Measurements from ENCODE around the gene ARAP2. TPM values are rescaled to one million over a fixed set of nuclear protein-coding genes. Genes with fewer than 3 reads are reported as not detected.

ARAP2 gene
- total RNA-seq, 1 experiment from 2014 or later, result 12.0 TPM

DNA sequence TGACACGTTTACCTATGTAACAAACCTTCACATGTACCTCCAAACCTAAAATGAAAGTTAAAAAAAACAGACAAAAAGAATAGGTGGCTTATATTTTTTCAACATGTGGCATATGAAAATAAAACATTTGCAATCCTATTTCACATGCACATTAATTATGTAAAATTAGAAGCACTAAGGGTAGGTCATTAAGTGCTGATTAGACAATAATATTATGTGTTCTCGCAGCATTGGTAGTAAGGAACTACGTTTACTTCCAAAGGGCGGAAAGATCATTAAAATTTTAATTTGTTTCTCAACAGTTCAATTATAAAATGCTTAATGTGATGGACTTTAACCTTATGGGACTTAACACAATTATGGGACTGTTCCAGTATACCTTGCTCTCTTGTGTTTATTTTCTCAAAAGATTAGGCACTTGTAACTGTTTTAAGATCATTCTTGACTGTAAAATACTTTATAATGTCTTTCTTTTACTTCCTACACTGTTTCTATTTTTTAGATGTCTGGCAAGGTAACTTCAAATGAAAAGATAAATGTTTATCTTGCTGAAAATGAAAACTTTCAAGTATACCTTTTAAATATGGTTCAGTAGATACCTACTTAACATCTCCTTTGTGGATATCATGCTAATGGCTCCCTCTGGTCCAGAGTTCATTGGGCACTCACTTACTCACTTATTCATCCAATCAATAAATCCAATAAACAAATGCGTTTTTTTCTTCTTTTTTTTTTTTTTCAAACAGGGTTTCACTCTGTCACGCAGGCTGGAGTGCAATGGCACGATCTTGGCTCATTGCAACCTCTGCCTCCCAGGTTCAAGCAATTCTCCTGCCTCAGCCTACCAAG is 202.0 kb downstream of the ARAP2 start:
- no TSS peak for BruUV-seq (replicated peaks)
- TF ChIP-seq, protein P1, sequence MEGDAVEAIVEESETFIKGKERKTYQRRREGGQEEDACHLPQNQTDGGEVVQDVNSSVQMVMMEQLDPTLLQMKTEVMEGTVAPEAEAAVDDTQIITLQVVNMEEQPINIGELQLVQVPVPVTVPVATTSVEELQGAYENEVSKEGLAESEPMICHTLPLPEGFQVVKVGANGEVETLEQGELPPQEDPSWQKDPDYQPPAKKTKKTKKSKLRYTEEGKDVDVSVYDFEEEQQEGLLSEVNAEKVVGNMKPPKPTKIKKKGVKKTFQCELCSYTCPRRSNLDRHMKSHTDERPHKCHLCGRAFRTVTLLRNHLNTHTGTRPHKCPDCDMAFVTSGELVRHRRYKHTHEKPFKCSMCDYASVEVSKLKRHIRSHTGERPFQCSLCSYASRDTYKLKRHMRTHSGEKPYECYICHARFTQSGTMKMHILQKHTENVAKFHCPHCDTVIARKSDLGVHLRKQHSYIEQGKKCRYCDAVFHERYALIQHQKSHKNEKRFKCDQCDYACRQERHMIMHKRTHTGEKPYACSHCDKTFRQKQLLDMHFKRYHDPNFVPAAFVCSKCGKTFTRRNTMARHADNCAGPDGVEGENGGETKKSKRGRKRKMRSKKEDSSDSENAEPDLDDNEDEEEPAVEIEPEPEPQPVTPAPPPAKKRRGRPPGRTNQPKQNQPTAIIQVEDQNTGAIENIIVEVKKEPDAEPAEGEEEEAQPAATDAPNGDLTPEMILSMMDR (IDR thresholded peaks at IDR 0.05; ENCODE audit: unreplicated experiment), result no peak
- Mint-ChIP-seq H3K9me3 (ENCODE audit: unreplicated experiment) (no peaks in the 10 kb centered on the region), H3K4me1 (ENCODE audit: insufficient read depth, unreplicated experiment) (no peaks in the 10 kb centered on the region), H3K27me3 (ENCODE audit: insufficient read depth, unreplicated experiment) (no peaks in the 10 kb centered on the region), H3K36me3 (ENCODE audit: insufficient read depth, unreplicated experiment) (peaks cover 5% of the 10 kb centered on the region), H3K27ac (ENCODE audit: low read depth, unreplicated experiment) (no peak overlapping the region), H3K4me3 (ENCODE audit: unreplicated experiment) (no peak overlapping the region)
- no peak for DNase-seq (ENCODE audit: unreplicated experiment)
- POLR2A ChIA-PET, result no interaction called here
- intact Hi-C loops (cut with micrococcal nuclease), result no loop called here
- CTCF ChIA-PET, result no interaction called here

DNA sequence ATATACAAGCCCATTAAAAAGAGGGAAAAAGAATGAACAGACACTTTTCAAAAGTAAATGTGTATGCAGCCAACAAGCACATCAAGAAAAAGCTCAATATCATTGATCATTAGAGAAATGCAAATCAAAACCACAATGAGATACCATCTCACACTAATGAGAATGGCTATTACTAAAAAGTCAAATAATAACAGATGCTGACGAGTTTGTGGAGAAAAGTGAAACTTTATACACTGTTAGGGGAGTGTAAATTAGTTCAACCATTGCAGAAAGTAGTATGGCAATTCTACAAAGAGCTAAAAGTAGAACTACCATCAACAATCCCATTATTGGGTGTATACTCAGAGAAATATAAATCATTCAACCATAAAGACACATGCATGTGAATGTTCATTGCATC is 203.0 kb downstream of the ARAP2 start:
- no peaks in the 10 kb centered on the region for H3K9me3 Mint-ChIP-seq (ENCODE audit: unreplicated experiment)
- peaks cover 5% of the 10 kb centered on the region for H3K36me3 Mint-ChIP-seq (ENCODE audit: insufficient read depth, unreplicated experiment)
- DNase-seq (ENCODE audit: unreplicated experiment), result no peak
- H3K27ac Mint-ChIP-seq (ENCODE audit: low read depth, unreplicated experiment), result no peak overlapping the region
- H3K4me1 Mint-ChIP-seq (ENCODE audit: insufficient read depth, unreplicated experiment), result no peaks in the 10 kb centered on the region
- H3K27me3 Mint-ChIP-seq (ENCODE audit: insufficient read depth, unreplicated experiment), result no peaks in the 10 kb centered on the region
- ChIA-PET CTCF (no interaction called here), POLR2A (interaction anchor here (0.6 kb wide), 1 partner anchor 13 kb away, joined by 3 read pairs; no protein-coding TSS in a partner anchor)
- BruUV-seq (replicated peaks), result no TSS peak
- intact Hi-C loops (cut with micrococcal nuclease), result no loop called here
- TF ChIP-seq, protein P1 (IDR thresholded peaks at IDR 0.05; ENCODE audit: unreplicated experiment), result no peak
- no peak overlapping the region for H3K4me3 Mint-ChIP-seq (ENCODE audit: unreplicated experiment)

DNA sequence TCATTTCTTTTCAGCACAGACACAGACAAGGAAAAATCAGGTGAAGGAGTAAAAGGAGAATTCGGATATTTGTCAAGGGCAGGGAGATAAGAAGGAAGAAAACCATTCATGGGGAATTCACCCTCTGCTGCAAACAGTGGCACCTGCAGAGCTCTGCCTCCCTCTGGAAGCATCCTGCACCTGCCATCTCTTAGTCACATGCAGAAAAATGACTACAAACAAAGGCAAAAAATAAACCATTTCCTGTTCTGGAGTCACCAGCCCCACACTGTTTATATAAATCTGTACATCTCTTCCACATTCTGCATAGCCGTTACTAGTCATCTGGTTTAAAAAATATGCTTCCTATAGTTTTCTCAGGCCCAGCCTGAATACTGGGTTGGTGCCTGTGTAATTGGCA is 205.3 kb downstream of the ARAP2 start:
- TF ChIP-seq, protein P1 (IDR thresholded peaks at IDR 0.05; ENCODE audit: unreplicated experiment), result no peak
- Mint-ChIP-seq H3K27me3 (ENCODE audit: insufficient read depth, unreplicated experiment) (no peaks in the 10 kb centered on the region), H3K4me3 (ENCODE audit: unreplicated experiment) (no peak overlapping the region), H3K9me3 (ENCODE audit: unreplicated experiment) (no peaks in the 10 kb centered on the region), H3K4me1 (ENCODE audit: insufficient read depth, unreplicated experiment) (no peaks in the 10 kb centered on the region), H3K36me3 (ENCODE audit: insufficient read depth, unreplicated experiment) (peaks cover 5% of the 10 kb centered on the region), H3K27ac (ENCODE audit: low read depth, unreplicated experiment) (no peak overlapping the region)
- POLR2A ChIA-PET, result no interaction called here
- BruUV-seq (replicated peaks), result no TSS peak
- DNase-seq (ENCODE audit: unreplicated experiment), result no peak
- CTCF ChIA-PET, result interaction anchor here (0.6 kb wide), 1 partner anchor 1684 kb away, joined by 3 read pairs; no protein-coding TSS in a partner anchor
- intact Hi-C loops (cut with micrococcal nuclease), result no loop called here

DNA sequence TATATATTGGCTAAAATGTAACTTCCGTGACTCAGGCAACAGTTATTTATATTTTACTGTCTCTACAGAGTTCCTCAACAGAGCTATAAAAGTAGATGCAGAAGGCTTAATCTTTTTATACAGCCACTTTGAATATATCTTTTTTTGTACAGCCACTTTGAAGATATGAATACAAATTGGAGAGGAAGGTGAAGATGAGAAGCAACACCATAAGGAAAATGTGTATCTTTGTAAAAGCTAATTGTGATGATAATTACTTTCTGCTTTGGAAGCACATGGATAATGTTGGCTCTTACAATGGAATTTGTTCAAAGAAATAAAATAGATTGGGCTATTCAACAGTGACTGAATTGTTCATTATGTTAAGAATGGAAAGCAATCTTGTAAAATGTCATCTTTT is 205.8 kb downstream of the ARAP2 start:
- H3K36me3 Mint-ChIP-seq (ENCODE audit: insufficient read depth, unreplicated experiment), result peaks cover 5% of the 10 kb centered on the region
- DNase-seq (ENCODE audit: unreplicated experiment), result no peak
- H3K4me3 Mint-ChIP-seq (ENCODE audit: unreplicated experiment), result no peak overlapping the region
- TF ChIP-seq, protein P1 (IDR thresholded peaks at IDR 0.05; ENCODE audit: unreplicated experiment), result no peak
- ChIA-PET CTCF (no interaction called here), POLR2A (no interaction called here)
- intact Hi-C loops (cut with micrococcal nuclease), result no loop called here
- no peaks in the 10 kb centered on the region for H3K27me3 Mint-ChIP-seq (ENCODE audit: insufficient read depth, unreplicated experiment)
- no TSS peak for BruUV-seq (replicated peaks)
- H3K27ac Mint-ChIP-seq (ENCODE audit: low read depth, unreplicated experiment), result no peak overlapping the region
- no peaks in the 10 kb centered on the region for H3K9me3 Mint-ChIP-seq (ENCODE audit: unreplicated experiment)
- H3K4me1 Mint-ChIP-seq (ENCODE audit: insufficient read depth, unreplicated experiment), result no peaks in the 10 kb centered on the region

Measured in MCF 10A (cell line).